Breast epithelium (tissue), 4 donors: Measurements from ENCODE around the gene RNF11. TPM values are rescaled to one million over a fixed set of nuclear protein-coding genes. Genes with fewer than 3 reads are reported as not detected.

Experiments
- DNase-seq, 2 donors: peaks; one replicate each; pipeline ENCODE4 v3.0.0-alpha.2; 2019; ENCODE audit warnings: low spot score in 2 of 2
- H3K27ac ChIP-seq, 2 donors: fragments of 200-600 bp; sonication (generic) in 1 of 2; one replicate each; pipeline ENCODE4 v1.5.1; 2016 to 2019; ENCODE audit warnings: mild to moderate bottlenecking in 1 of 2
- H3K27me3 ChIP-seq, 2 donors: fragments of 200-600 bp; sonication (generic) in 1 of 2; one replicate each; pipeline versions ENCODE4 v1.5.1 to v1.6.0; 2017 to 2019; ENCODE audit warnings: control low read depth in 1 of 2, mild to moderate bottlenecking in 1 of 2
- H3K36me3 ChIP-seq: fragments of 200-600 bp; one replicate; pipeline ENCODE4 v1.5.1; 2019
- H3K4me1 ChIP-seq, 2 donors: fragments of 200-600 bp; sonication (generic); one replicate each; pipeline ENCODE4 v1.5.1; 2016 to 2019; ENCODE audit warnings: control low read depth in 1 of 2
- H3K4me3 ChIP-seq, 3 donors: fragments of 200-600 bp; sonication (generic); 1 replicate in 2 of 3; 2 replicates in 1 of 3; pipeline ENCODE4 v1.5.1; 2016 to 2019; ENCODE audit warnings: mild to moderate bottlenecking in 3 of 3, moderate library complexity in 2 of 3
- H3K9me3 ChIP-seq, 2 donors: fragments of 200-600 bp; sonication (generic) in 1 of 2; one replicate each; pipeline ENCODE4 v1.5.1; 2016 to 2019; ENCODE audit warnings: control low read depth in 1 of 2
- CTCF ChIP-seq, 3 donors: fragments of 450-650 bp; IDR thresholded peaks; one replicate each; pipeline ENCODE4 v1.5.1; 2016 to 2017; ENCODE audit warnings: antibody characterized with exemption in 3 of 3, mild to moderate bottlenecking in 3 of 3, moderate library complexity in 3 of 3
- POLR2A ChIP-seq: fragments of 450-650 bp; IDR thresholded peaks from one replicate; pipeline ENCODE4 v1.6.1; 2016; ENCODE audit warnings: antibody characterized with exemption, mild to moderate bottlenecking, moderate library complexity
- POLR2AphosphoS5 ChIP-seq, 3 donors: sonication (generic); formaldehyde crosslinking; IDR thresholded peaks; one replicate each; pipeline ENCODE4 v1.6.1; 2017; ENCODE audit warnings: antibody characterized with exemption in 3 of 3
- intact Hi-C: fragments of 100-400 bp; cut with DNase I; formaldehyde crosslinking; loops from one replicate; pipeline ENCODE4 v1.15.1; 2023; ENCODE audit warnings: low total_unique reads
- total RNA-seq, 3 donors: library from RNA; depleted of rRNA; stranded (reverse); fragments of >200 nt; gene quantifications; one replicate each; pipeline ENCODE4 v1.1.0, GENCODE V29; 2016

Gene RNF11
- total RNA-seq, 3 donors from 2014 or later: 96.0 to 100 (median 96.9) TPM

GRCh38 chr1:51252366-51252765 lies 16.3 kb downstream of the RNF11 start:
- Histone ChIP-seq H3K27ac (no peak overlapping the region), H3K27me3 (no peaks in the 10 kb centered on the region), H3K36me3 (no peaks in the 10 kb centered on the region), H3K4me1 (no peaks in the 10 kb centered on the region), H3K9me3 (no peaks in the 10 kb centered on the region), H3K4me3 (no peak overlapping the region)
- DNase-seq: no peak
- TF ChIP-seq POLR2A: no peak
- TF ChIP-seq CTCF (IDR thresholded peaks at IDR 0.05): no peak
- no peak for TF ChIP-seq POLR2AphosphoS5 (IDR thresholded peaks at IDR 0.05)
- intact Hi-C loops: no loop called here

- intact Hi-C loops: no loop called here
- no peak for TF ChIP-seq POLR2A
- no peak for TF ChIP-seq POLR2AphosphoS5 (IDR thresholded peaks at IDR 0.05)
- no peak for TF ChIP-seq CTCF (IDR thresholded peaks at IDR 0.05)
- no peak overlapping the region for H3K4me3 ChIP-seq
- H3K36me3 ChIP-seq: no peaks in the 10 kb centered on the region
- no peak overlapping the region for H3K27ac ChIP-seq
- H3K27me3 ChIP-seq: no peaks in the 10 kb centered on the region
- no peaks in the 10 kb centered on the region for H3K4me1 ChIP-seq
- DNase-seq: no peak
- no peaks in the 10 kb centered on the region for H3K9me3 ChIP-seq
Measured at GRCh38 chr1:51253691-51254090, 17.6 kb downstream of the RNF11 start.

- no peak overlapping the region for H3K27ac ChIP-seq
- DNase-seq: no peak
- intact Hi-C loops: no loop called here
- no peaks in the 10 kb centered on the region for H3K9me3 ChIP-seq
- H3K4me3 ChIP-seq: no peak overlapping the region
- H3K27me3 ChIP-seq: no peaks in the 10 kb centered on the region
- no peaks in the 10 kb centered on the region for H3K36me3 ChIP-seq
- no peaks in the 10 kb centered on the region for H3K4me1 ChIP-seq
- TF ChIP-seq POLR2A (no peak), POLR2AphosphoS5 (IDR thresholded peaks at IDR 0.05) (no peak)
Measured at GRCh38 chr1:51255331-51255730, 19.3 kb downstream of the RNF11 start.

- Histone ChIP-seq H3K27ac (no peak overlapping the region), H3K4me1 (peaks cover 0 to 18% of the 10 kb centered on the region in 2 donors), H3K36me3 (no peaks in the 10 kb centered on the region), H3K27me3 (no peaks in the 10 kb centered on the region), H3K4me3 (no peak overlapping the region), H3K9me3 (no peaks in the 10 kb centered on the region)
- no peak for DNase-seq
- no peak for TF ChIP-seq POLR2AphosphoS5 (IDR thresholded peaks at IDR 0.05)
- intact Hi-C loops: no loop called here
Measured at GRCh38 chr1:51263147-51263877, 27.2 kb downstream of the RNF11 start.

- DNase-seq: no peak
- peaks cover 0 to 18% of the 10 kb centered on the region in 2 donors for H3K4me1 ChIP-seq
- intact Hi-C loops: no loop called here
- H3K36me3 ChIP-seq: no peaks in the 10 kb centered on the region
- no peaks in the 10 kb centered on the region for H3K27me3 ChIP-seq
- no peak overlapping the region for H3K27ac ChIP-seq
- H3K9me3 ChIP-seq: no peaks in the 10 kb centered on the region
- H3K4me3 ChIP-seq: no peak overlapping the region
- TF ChIP-seq POLR2AphosphoS5 (IDR thresholded peaks at IDR 0.05): no peak
- no peak for TF ChIP-seq POLR2A
- TF ChIP-seq CTCF (IDR thresholded peaks at IDR 0.05): no peak
Measured at GRCh38 chr1:51264451-51264850, 28.4 kb downstream of the RNF11 start.

- Histone ChIP-seq H3K4me1 (peaks cover 0 to 18% of the 10 kb centered on the region in 2 donors), H3K9me3 (no peaks in the 10 kb centered on the region), H3K27ac (no peak overlapping the region), H3K4me3 (no peak overlapping the region), H3K27me3 (no peaks in the 10 kb centered on the region), H3K36me3 (no peaks in the 10 kb centered on the region)
- intact Hi-C loops: no loop called here
- TF ChIP-seq POLR2A (no peak), POLR2AphosphoS5 (IDR thresholded peaks at IDR 0.05) (no peak), CTCF (IDR thresholded peaks at IDR 0.05) (no peak)
- no peak for DNase-seq
Measured at GRCh38 chr1:51265618-51266017, 29.5 kb downstream of the RNF11 start.
